Measurements from ENCODE around the gene RSPH1. TPM values are rescaled to one million over a fixed set of nuclear protein-coding genes. Genes with fewer than 3 reads are reported as not detected.

Gene RSPH1
- total and polyA plus RNA-seq, 2 experiments from 2014 or later, result 0.06 to 0.43 TPM

- H3K9me3 ChIP-seq (ENCODE audit: low read depth), result no peaks in the 10 kb centered on the region
- no peak for DNase-seq (ENCODE audit: low read depth in 1 of 2, low spot score in 1 of 2)
- H3K36me3 ChIP-seq, result no peaks in the 10 kb centered on the region
- TF ChIP-seq, protein P1, sequence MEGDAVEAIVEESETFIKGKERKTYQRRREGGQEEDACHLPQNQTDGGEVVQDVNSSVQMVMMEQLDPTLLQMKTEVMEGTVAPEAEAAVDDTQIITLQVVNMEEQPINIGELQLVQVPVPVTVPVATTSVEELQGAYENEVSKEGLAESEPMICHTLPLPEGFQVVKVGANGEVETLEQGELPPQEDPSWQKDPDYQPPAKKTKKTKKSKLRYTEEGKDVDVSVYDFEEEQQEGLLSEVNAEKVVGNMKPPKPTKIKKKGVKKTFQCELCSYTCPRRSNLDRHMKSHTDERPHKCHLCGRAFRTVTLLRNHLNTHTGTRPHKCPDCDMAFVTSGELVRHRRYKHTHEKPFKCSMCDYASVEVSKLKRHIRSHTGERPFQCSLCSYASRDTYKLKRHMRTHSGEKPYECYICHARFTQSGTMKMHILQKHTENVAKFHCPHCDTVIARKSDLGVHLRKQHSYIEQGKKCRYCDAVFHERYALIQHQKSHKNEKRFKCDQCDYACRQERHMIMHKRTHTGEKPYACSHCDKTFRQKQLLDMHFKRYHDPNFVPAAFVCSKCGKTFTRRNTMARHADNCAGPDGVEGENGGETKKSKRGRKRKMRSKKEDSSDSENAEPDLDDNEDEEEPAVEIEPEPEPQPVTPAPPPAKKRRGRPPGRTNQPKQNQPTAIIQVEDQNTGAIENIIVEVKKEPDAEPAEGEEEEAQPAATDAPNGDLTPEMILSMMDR (IDR thresholded peaks at IDR 0.05; ENCODE audit: low read depth, low read length), result no peak
- no peak overlapping the region for H3K27ac ChIP-seq
- H3K27me3 ChIP-seq, result no peaks in the 10 kb centered on the region
- no peaks in the 10 kb centered on the region for H3K4me1 ChIP-seq (ENCODE audit: low read depth)
- H3K4me3 ChIP-seq, result no peak overlapping the region
These were observed 57.5 kb downstream of the RSPH1 start for GRCh38 chr21:42438316-42439205.

- TF ChIP-seq, protein P1 (IDR thresholded peaks at IDR 0.05; ENCODE audit: low read depth, low read length), result no peak
- peak; percentile 22 to 82 for DNase-seq (ENCODE audit: low read depth in 1 of 2, low spot score in 1 of 2)
- Histone ChIP-seq H3K27me3 (no peaks in the 10 kb centered on the region), H3K4me1 (ENCODE audit: low read depth) (no peaks in the 10 kb centered on the region), H3K4me3 (no peak overlapping the region), H3K9me3 (ENCODE audit: low read depth) (no peaks in the 10 kb centered on the region), H3K27ac (no peak overlapping the region), H3K36me3 (no peaks in the 10 kb centered on the region)
These were observed 58.2 kb downstream of the RSPH1 start for GRCh38 chr21:42437786-42438185.

DNA sequence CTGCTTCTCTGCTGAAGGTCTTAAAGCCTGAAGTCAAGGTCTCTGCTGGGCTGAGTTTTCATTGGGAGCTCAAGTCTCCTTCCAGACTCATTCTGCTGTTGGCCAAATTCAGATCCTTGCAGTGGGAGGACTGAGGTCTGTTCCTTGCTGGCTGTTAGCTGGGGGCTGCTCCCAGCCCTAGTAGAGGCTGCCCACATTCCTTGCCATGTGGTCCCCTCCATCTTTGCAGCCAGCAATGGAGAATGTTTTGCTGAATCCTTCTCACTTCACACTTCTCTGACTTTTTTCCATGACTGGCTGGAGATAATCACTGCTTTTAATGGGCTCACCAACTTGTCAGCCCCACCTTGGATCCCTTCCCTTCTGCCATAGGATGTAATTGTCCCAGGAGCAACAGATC lies 59.1 kb downstream of the RSPH1 start:
- Histone ChIP-seq H3K27me3 (no peaks in the 10 kb centered on the region), H3K9me3 (ENCODE audit: low read depth) (no peaks in the 10 kb centered on the region), H3K4me3 (no peak overlapping the region), H3K36me3 (no peaks in the 10 kb centered on the region), H3K4me1 (ENCODE audit: low read depth) (no peaks in the 10 kb centered on the region), H3K27ac (no peak overlapping the region)
- TF ChIP-seq, protein P1 (IDR thresholded peaks at IDR 0.05; ENCODE audit: low read depth, low read length), result no peak
- no peak for DNase-seq (ENCODE audit: low read depth in 1 of 2, low spot score in 1 of 2)

GRCh38 chr21:42435833-42436232 lies 60.2 kb downstream of the RSPH1 start:
- Histone ChIP-seq H3K36me3 (no peaks in the 10 kb centered on the region), H3K4me3 (no peak overlapping the region), H3K27me3 (no peaks in the 10 kb centered on the region), H3K27ac (no peak overlapping the region), H3K4me1 (ENCODE audit: low read depth) (no peaks in the 10 kb centered on the region), H3K9me3 (ENCODE audit: low read depth) (no peaks in the 10 kb centered on the region)
- no peak for DNase-seq (ENCODE audit: low read depth in 1 of 2, low spot score in 1 of 2)
- TF ChIP-seq, protein P1 (IDR thresholded peaks at IDR 0.05; ENCODE audit: low read depth, low read length), result no peak

DNA sequence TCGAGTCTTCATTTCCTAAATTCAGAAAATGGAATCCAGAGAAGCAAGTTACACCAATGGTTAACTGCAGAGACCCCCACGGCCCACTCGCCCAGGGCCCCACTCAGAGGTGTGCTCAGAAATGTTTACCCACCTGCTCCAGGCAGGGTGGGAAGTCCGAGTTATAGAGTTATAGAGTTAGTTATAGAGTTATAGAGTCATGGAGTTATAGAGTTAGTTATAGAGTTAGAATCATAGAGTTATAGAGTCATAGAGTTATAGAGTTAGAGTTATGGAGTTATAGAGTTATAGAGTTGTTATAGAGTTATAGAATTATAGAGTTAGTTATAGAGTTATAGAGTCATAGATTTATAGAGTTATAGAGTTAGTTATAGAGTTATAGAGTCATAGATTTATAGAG lies 60.6 kb downstream of the RSPH1 start:
- Histone ChIP-seq H3K36me3 (no peaks in the 10 kb centered on the region), H3K27me3 (no peaks in the 10 kb centered on the region), H3K27ac (no peak overlapping the region), H3K4me3 (no peak overlapping the region), H3K4me1 (ENCODE audit: low read depth) (no peaks in the 10 kb centered on the region), H3K9me3 (ENCODE audit: low read depth) (no peaks in the 10 kb centered on the region)
- TF ChIP-seq, protein P1 (IDR thresholded peaks at IDR 0.05; ENCODE audit: low read depth, low read length), result no peak
- no peak for DNase-seq (ENCODE audit: low read depth in 1 of 2, low spot score in 1 of 2)
